HAP-1 (cell line): ENCODE results near the gene FCN2.

ENCODE experiments used
- DNase-seq, 2 experiments: peaks; one replicate each; pipeline ENCODE4 v3.0.0-alpha.2; 2016 to 2020; ENCODE audit warnings: low spot score in 2 of 2
- H3K27me3 ChIP-seq: fragments of 250-450 bp; sonication (Bioruptor Pico); 2 replicates; pipeline ENCODE4 v1.5.1; 2020; ENCODE audit warnings: low read depth, mild to moderate bottlenecking, moderate library complexity
- H3K36me3 ChIP-seq: fragments of 250-450 bp; sonication (Bioruptor Pico); replicated peaks from 2 replicates; pipeline ENCODE4 v1.5.1; 2020; ENCODE audit warnings: mild to moderate bottlenecking
- H3K4me1 ChIP-seq: fragments of 250-450 bp; sonication (Bioruptor Pico); 2 replicates; pipeline ENCODE4 v1.5.1; 2020; ENCODE audit warnings: mild to moderate bottlenecking
- H3K4me3 ChIP-seq: fragments of 250-450 bp; sonication (Bioruptor Pico); 2 replicates; pipeline ENCODE4 v1.5.1; 2020; ENCODE audit warnings: mild to moderate bottlenecking, moderate library complexity
- H3K9me3 ChIP-seq: fragments of 250-450 bp; sonication (Bioruptor Pico); 2 replicates; pipeline ENCODE4 v1.5.1; 2020; ENCODE audit warnings: mild to moderate bottlenecking, moderate library complexity
- in situ Hi-C: fragments of 300-500 bp; cut with MboI; formaldehyde crosslinking; loops from 3 replicates; pipeline ENCODE4 v1.14.3; 2020; ENCODE audit warnings: low sequenced_read_pairs, inconsistent platforms, mixed read lengths

FCN2 gene

DNA sequence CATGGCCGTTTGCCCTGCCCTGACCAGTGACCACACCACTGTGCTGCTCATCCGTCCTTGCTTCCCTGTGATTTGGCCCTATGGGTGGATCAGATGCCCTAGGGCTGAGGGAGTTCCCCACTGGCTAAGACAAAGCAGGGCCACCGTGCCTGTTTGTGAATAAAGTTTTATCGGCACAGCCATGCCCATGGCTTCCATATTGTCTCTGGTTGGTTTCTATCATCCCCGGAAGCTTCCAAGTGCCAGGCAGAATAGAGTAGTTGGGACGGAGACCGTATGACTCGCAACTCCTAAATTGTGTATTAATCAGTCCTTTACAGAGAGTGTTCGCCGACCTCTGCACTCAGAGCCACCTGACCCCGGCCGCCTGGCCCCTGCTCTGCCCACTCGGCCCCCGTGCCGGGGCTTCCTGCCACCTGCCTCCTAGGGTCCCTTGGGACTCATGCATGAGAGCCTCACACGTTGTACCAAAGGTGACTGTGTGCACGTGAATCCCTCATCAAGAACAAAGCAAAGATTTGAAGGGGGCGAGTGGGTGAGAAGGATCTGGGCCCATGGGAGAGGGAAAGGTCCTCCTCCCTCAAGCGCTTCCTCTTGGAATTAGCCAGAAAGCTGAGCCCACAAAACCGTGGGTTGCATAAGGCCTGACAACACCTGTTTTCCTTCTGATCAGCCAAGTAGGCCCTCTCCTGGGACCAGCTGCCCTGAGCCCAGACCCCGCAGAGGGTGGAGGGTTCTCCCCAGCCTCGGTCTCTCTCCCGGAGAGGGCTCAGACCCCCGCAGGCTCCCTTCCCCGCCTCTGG, 11.7 kb upstream of the FCN2 start:
- no peaks in the 10 kb centered on the region for H3K36me3 ChIP-seq
- H3K9me3 ChIP-seq: 0 out of 2 replicates have a peak, but pooled peaks cover 2% of the 10 kb centered on the region
- no peak overlapping the region for H3K4me3 ChIP-seq
- in situ Hi-C loops: no loop called here
- no peaks in the 10 kb centered on the region for H3K27me3 ChIP-seq
- no peaks in the 10 kb centered on the region for H3K4me1 ChIP-seq
- DNase-seq: no peak

DNA sequence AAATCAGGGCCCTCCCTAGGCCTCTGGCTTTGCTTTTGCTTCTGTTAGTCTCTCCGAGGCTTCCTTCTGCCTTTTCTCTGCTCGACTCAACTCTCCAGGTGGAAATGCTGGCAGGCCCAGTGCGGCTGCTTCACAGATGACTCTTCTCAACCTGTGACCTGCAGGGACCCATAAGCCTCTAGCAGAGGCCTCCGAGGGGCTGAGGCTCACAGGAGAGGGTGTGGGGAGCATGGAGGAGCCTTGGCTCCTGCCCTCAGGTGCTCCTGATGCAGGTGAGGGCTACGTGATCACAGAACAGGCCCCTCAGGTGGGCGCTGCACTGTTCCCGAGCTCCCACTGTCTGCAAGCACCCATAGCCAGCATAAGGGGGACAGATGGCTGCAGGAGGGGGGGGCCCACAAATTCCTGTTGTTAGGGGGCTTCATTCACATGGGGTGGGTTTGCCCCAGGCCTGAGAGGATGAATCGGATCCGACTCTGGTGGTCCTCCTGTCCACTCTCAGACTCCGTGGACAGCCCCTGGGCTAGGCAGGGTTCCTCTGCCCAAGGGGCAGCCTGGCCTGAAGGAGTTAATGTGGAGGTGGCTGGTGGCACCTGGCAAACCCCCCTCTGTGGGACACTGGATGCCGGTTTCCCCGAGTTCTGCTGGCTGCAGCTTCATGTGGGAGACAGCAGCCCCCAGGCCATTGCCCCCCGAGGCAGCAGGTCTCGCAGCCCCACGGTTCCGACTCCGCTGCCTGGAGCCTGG, 10.9 kb upstream of the FCN2 start:
- Histone ChIP-seq H3K4me3 (no peak overlapping the region), H3K9me3 (no peaks in the 10 kb centered on the region), H3K27me3 (no peaks in the 10 kb centered on the region), H3K36me3 (no peaks in the 10 kb centered on the region), H3K4me1 (no peaks in the 10 kb centered on the region)
- in situ Hi-C loops: no loop called here
- DNase-seq: no peak

DNA sequence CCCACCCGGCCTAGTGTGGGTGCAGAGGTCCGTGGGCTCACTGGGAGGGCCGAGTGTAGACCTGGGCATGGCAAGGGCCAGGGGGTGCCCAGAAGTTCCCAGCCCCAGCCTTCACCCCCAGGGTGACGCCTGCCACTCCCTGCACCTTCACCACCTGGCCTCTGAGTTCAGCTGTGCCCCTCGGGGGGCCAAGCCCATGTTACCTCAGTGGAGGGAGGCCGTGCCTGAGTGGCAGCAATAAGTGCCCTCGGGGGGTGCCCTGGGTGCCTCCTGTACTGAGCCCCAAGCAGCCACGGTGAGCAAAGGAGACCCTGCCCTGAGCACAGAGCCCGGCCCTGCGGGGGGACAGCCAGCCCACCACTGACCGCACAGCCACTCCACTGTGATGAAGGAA, 10.3 kb upstream of the FCN2 start:
- H3K36me3 ChIP-seq: no peaks in the 10 kb centered on the region
- no peak for DNase-seq
- no peaks in the 10 kb centered on the region for H3K4me1 ChIP-seq
- in situ Hi-C loops: no loop called here
- no peaks in the 10 kb centered on the region; the same call in 1 of the 2 replicates for H3K9me3 ChIP-seq
- no peaks in the 10 kb centered on the region for H3K27me3 ChIP-seq
- no peak overlapping the region for H3K4me3 ChIP-seq

DNA sequence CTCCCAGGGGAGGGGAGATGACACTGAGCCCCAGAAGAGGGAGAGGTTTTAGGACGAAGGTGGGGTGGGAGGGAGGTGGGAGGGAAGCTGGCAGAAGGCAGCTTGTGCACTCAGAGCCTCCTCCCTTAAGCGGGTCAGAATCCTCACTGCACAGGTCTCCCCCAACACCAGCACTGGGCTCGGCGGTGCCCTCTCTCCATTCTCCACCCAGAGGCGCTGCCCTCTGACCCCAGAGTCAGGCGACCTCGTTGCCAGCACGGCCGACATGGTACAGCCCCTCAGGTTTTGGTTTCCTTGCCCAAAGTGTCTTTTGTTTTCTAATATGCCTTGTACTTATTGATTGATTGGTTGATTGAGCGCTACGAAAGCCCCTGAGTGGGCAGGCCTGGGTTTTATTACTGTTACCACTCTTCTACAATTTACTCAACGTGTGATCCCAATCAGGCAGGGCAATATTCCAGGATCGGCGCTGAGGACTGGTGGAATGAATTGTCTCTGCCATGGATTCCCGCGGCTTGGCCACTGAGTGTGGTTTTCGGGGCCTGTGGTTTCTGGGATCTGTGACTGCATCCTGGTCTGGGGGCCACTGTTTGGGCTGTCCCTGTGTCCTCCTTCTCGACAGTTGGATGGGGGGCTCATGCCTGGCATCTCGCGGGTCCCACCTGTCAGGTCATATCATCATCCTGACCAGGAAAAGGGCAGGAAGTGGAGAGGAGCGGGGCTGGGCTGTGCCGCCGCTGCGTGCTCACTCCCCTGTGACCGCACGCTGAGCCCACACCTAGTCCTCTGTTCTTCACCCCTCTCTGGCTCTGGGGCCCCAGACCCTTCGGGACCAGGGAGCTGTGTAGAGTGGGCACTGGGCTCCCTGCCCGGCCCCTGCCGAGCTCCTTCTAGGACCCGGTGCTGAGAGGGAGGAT, 9.6 kb upstream of the FCN2 start:
- in situ Hi-C loops: no loop called here
- H3K27me3 ChIP-seq: no peaks in the 10 kb centered on the region
- H3K4me1 ChIP-seq: no peaks in the 10 kb centered on the region
- H3K4me3 ChIP-seq: no peak overlapping the region
- no peaks in the 10 kb centered on the region for H3K36me3 ChIP-seq
- no peaks in the 10 kb centered on the region; the same call in 1 of the 2 replicates for H3K9me3 ChIP-seq
- DNase-seq: no peak

DNA sequence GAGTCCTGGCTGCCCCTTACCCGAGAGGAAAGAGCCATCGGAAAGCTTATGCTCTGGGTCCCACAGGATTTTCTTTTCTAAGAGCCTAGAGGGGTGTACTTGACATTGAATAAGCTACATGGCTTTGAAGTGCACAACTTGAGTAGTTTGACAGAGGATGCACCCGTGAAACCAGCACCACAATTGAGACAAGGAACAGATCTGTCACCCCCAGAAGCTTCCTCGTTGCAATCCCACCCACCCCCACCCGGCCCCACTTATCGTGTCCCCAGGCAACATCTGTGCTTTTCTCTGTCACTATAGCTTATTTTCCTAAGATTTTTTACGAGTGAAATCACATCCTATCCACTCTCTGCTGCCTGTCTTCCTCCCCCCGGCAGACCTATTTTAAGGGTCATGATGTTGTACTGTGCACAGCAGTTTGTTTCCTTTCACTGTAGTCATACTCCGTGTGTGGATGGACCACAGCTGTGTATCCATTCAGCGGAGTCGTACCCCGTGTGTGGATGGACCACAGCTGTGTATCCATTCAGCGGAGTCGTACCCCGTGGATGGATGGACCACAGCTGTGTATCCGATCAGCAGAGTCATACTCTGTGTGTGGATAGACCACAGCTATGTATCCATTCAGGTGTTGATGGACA, 8.8 kb upstream of the FCN2 start:
- no peaks in the 10 kb centered on the region; the same call in 1 of the 2 replicates for H3K9me3 ChIP-seq
- H3K27me3 ChIP-seq: no peaks in the 10 kb centered on the region
- H3K4me3 ChIP-seq: no peak overlapping the region
- H3K4me1 ChIP-seq: no peaks in the 10 kb centered on the region
- in situ Hi-C loops: no loop called here
- H3K36me3 ChIP-seq: no peaks in the 10 kb centered on the region
- no peak for DNase-seq

DNA sequence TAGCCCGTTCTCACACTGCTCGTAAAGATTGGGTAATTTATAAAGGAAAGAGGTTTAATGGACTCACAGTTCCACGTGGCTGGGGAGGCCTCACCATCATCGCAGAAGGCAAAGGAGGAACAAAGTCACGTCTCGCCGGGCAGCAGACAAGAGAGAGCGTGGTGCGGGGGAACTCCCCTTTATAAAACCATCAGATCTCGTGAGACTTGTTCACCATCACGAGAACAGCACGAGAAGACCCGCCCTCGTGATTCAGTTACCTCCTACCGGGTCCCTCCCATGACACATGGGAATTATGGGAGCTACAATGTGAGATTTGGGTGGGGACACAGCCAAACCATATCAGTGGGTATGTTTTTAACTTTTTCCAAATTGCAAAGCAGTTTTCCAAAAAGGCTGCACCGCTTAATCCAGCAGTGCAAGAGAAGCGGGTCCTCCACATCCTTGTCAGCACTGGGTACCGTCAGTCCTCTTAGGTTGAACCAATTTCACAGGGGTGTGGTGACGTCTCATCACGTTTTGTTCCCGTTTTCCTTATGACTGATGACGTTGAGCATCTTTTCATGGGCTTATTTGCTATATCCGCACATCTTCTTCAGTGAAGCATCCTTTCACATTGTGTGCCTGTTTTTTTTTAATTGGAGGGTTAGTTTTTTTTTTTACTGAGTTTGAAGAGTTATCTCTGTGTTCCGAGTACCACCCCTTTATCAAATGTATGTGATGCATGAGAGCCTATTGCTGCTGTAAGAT, 8.0 kb upstream of the FCN2 start:
- Histone ChIP-seq H3K36me3 (no peaks in the 10 kb centered on the region), H3K27me3 (no peaks in the 10 kb centered on the region), H3K9me3 (no peaks in the 10 kb centered on the region; the same call in 1 of the 2 replicates), H3K4me1 (no peaks in the 10 kb centered on the region), H3K4me3 (no peak overlapping the region)
- in situ Hi-C loops: no loop called here
- no peak for DNase-seq

DNA sequence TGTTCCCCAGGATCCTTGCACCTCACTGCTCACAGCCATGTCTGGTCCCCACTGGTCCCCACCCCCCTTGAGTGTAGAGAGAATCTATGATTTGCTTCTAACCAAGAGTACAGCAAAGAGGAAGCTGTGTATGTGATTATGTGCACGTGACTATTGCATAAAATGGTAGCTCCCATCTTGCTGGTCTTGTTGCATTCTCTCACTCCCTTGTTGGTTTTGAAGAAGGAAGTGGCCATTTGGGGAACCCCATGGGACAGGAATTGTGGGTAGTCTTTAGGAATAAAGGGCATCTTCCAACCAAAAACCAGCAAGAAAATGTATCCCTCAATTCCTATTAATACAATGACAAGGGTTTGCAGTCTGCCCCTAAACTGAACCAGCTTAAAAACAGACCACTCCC, 5.2 kb upstream of the FCN2 start:
- H3K9me3 ChIP-seq: no peaks in the 10 kb centered on the region; the same call in 1 of the 2 replicates
- no peaks in the 10 kb centered on the region for H3K27me3 ChIP-seq
- no peaks in the 10 kb centered on the region for H3K36me3 ChIP-seq
- no peak for DNase-seq
- H3K4me3 ChIP-seq: no peak overlapping the region
- H3K4me1 ChIP-seq: no peaks in the 10 kb centered on the region
- in situ Hi-C loops: no loop called here

DNA sequence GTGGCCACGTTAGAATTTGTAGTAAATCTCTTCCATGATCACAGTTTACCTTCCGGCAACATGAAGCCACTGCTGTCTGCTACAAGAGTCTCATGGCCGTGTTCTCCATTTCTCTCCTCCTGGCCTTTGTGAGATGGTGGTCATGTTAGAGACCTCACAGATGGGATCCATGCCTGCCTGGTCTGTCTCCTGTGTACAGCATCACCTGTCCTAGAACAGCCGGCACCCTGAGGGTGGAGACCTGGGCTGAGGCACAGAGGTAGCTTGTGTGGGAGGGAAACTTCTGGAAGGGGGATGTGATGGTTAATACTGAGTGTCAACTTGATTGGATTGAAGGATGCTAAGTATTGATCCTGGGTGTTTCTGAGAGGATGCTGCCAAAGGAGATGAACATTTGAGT, 3.1 kb upstream of the FCN2 start:
- in situ Hi-C loops: no loop called here
- Histone ChIP-seq H3K4me1 (no peaks in the 10 kb centered on the region), H3K27me3 (no peaks in the 10 kb centered on the region), H3K4me3 (no peak overlapping the region), H3K36me3 (no peaks in the 10 kb centered on the region), H3K9me3 (no peaks in the 10 kb centered on the region; the same call in 1 of the 2 replicates)
- no peak for DNase-seq

DNA sequence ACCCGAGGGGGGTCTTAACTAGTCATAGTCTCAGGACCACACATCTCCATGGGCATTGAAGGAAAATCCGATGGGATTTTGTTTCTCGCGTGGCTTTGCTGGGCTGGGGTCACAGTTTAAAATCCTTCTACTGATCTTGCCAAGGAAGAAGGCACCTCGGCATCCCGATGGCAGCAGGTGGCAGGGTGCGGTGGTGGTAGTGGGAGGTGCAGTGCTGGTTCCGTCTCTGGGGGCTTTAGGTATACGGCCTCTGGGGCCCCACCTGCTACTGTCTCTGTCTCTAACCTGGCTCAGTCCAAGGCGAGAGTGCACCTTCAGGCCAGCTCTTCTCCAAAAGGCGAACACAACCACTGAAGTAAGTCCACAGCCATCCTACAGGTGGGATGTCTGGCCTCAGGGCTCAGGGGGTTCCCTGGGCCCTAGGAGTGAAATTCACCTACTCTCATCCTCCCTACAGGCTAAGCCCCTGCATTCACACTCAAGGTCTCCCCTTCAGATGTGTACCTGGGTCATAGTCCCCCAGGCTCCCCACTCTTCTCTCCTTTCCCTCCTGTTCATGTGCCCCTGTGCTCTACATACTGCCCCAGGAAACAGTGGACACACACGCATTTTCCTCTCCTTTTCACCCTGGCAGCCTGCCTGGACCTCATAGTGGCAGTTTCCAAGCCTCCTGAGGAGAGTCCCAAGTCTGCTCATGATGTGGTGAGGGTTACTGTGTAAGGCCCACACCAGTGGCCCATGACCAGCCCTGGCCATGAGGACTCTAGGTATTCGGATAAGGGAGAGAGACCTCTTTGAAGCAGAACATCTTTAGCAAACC, 736 bp upstream of the FCN2 start:
- DNase-seq: no peak
- no peaks in the 10 kb centered on the region; the same call in 1 of the 2 replicates for H3K9me3 ChIP-seq
- H3K4me3 ChIP-seq: no peak overlapping the region
- in situ Hi-C loops: no loop called here
- no peaks in the 10 kb centered on the region for H3K4me1 ChIP-seq
- H3K27me3 ChIP-seq: no peaks in the 10 kb centered on the region
- H3K36me3 ChIP-seq: no peaks in the 10 kb centered on the region

DNA sequence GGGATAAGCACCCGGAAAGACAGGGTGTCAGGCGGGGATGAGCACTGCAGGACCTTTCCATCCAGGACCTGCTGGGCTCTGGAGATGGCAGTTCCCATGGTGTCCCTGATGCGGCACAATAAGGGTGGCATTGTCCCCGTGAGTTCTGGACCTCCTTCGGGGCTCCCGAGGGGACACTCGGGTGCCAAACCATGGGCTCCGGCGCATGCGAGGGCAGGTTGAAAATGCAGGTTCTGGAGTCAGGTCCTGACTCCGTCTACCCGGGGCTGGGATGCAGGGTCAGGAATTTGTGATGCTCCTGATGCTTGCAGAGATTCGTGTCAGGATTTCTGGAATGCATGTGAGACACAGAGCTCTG, 682 bp downstream of the FCN2 start:
- H3K4me3 ChIP-seq: no peak overlapping the region
- H3K9me3 ChIP-seq: no peaks in the 10 kb centered on the region; the same call in 1 of the 2 replicates
- H3K36me3 ChIP-seq: no peaks in the 10 kb centered on the region
- no peak for DNase-seq
- in situ Hi-C loops: no loop called here
- H3K4me1 ChIP-seq: no peaks in the 10 kb centered on the region
- no peaks in the 10 kb centered on the region for H3K27me3 ChIP-seq

DNA sequence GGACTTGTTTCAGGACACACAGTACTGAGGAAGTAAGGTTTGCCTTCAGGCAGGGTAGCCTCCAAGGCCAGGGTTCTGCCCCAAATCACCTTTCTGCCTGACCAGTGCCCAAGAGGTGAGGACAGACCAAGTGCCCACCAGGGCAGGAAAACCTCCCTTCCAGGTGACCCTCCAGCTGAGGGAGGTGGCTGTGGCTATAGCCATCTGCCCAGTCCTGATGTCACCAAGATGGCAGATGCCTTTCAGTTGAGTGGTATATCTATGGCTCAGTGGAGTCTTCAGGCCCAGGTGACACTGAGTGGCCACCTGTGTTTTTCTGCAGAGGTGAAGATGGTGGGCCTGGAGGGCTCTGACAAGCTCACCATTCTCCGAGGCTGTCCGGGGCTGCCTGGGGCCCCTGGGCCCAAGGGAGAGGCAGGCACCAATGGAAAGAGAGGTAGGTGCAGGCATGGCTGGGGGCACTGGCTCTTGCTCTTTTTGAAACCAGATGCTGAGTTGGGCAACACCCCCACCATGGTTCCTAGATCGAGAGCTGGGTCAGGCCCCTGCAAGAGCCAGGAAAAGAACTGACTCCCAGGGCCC, 1.7 kb downstream of the FCN2 start:
- Histone ChIP-seq H3K4me1 (no peaks in the 10 kb centered on the region), H3K36me3 (no peaks in the 10 kb centered on the region), H3K27me3 (no peaks in the 10 kb centered on the region), H3K9me3 (no peaks in the 10 kb centered on the region; the same call in 1 of the 2 replicates), H3K4me3 (no peak overlapping the region)
- no peak for DNase-seq
- in situ Hi-C loops: no loop called here
